HG03457 (cell line): ENCODE measurements around the gene TNFRSF17.
"Not testable (repeated sequence)": the region's sequence is repeated elsewhere in the genome, so short reads cannot be mapped to it uniquely, and the experiment has no call there.

Source experiments
- ATAC-seq: cut with Tn5 transposase; IDR thresholded peaks from one replicate; pipeline ENCODE4 v1.9.1; 2021; ENCODE audit warnings: moderate number of reproducible peaks; ENCODE audit not compliant: unreplicated experiment

Gene TNFRSF17

DNA sequence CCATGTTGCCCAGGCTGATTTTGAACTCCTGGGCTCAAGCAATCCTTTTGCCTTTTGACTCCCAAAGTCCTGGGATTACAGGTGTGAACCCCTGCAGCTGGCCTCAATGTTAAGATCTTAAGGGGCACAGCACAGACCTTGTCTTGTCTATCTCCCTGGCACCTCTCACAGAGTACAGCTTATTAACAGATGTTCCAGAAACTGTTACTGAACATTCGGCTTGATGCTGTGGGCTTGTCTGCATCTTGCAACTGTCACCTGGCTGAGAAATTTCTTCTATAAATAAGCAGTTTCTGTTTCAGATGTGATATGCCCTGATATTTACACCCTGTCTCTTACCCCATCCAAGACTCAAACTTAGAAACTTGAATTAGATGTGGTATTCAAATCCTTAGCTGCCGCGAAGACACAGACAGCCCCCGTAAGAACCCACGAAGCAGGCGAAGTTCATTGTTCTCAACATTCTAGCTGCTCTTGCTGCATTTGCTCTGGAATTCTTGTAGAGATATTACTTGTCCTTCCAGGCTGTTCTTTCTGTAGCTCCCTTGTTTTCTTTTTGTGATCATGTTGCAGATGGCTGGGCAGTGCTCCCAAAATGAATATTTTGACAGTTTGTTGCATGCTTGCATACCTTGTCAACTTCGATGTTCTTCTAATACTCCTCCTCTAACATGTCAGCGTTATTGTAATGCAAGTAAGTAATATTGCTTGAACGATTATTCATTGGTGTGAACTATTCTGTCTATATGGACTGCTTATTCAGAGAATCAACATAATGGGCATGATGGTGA is at the start of gene TNFRSF17:
TNFRSF17 (plus strand) TSS at position 450 of the 791 bp plus-strand sequence; CDS start at position 565, 115 bp downstream.
- ATAC-seq: peak; percentile 60

- ATAC-seq: peak; percentile 70
Measured at GRCh38 chr16:11915644-11916523, 49.1 kb upstream of the TNFRSF17 start, which contains the start of gene GSPT1. TSS of gene GSPT1 (minus strand) at chr16:11915956. CDS start at chr16:11915720, 236 bp downstream.

- ATAC-seq: no peak
Measured at GRCh38 chr16:11916524-11917285, 48.3 kb upstream of the TNFRSF17 start.

DNA sequence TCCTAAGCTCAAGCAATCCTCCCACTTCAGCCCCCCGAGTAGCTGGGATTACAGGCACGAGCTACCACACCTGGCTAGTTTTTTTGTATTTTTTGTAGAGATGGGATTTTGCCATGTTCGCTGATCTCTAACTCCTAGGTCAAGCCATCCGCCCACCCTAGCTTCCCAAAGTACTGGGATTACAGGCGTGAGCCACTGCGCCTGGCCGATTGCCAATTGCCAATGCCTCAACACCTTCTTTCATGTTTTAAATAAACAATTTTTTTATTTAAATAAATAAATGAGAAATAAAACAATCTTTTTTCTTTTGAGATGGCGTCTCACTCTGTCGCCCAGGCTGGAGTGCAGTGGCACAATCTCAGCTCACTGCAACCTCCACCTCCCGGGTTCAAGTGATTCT is 41.0 kb upstream of the TNFRSF17 start:
- ATAC-seq: not testable (repeated sequence)

DNA sequence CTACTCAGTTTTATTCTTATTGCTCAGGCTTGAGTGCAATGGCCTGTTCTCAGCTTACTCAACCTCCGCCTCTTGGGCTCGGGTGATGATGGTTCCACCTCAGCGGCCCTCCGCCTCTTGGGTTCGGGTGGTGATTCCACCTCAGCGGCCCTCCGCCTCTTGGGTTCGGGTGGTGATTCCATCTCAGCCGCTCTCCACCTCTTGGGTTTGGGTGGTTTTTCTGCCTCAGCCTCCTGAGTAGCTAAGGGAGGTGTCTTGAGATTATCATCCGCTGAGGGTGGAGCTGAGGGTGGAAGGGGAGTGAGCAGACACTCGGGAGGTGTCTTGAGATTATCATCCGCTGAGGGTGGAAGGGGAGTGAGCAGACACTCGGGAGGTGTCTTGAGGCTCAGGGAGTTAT is 37.7 kb upstream of the TNFRSF17 start:
- not testable (repeated sequence) for ATAC-seq

DNA sequence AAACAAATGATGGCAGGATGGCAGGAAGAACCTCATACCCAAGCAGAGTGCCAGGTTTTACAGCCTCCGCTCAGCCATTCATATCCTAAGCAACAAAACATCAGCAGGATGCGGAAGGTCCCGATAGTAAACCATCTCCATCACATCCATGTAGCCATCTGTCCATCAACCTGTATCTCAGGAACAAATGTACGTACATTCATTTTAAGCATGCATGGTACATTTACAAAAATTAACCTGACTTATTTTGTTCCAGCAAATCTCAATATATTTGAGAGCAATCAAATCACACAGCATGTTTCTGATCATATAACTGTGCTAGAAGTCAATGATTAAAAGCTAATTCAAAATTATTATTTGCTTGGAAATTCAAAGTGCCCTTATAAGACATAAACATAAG is 23.1 kb upstream of the TNFRSF17 start, which contains the start of gene NPIPB2:
NPIPB2 (minus strand) TSS at position 101 of the 400 bp plus-strand sequence; CDS start at position 101, 0 bp downstream.
- not testable (repeated sequence) for ATAC-seq

GRCh38 chr16:11946433-11946832 is 18.6 kb upstream of the TNFRSF17 start:
- no peak for ATAC-seq

DNA sequence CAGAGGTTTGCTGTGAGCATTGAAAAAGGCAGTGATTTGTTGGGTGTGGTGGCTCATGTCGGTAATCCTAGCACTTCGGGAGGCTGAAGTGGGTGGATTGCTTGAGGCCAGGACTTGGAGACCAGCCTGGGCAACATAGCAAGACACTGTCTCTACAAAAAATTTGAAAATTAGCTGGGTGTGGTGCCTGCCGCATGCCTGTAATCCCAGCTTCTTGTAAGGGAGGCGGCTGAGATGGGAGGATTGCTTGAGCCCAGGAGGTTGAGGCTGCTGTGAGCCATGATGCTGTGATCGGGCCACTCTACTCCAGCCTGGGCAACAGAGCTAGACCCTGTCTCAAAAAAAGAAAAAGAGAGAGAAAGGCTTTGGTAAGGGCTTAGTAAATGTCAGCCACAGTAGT is 16.2 kb upstream of the TNFRSF17 start:
- ATAC-seq: no peak

DNA sequence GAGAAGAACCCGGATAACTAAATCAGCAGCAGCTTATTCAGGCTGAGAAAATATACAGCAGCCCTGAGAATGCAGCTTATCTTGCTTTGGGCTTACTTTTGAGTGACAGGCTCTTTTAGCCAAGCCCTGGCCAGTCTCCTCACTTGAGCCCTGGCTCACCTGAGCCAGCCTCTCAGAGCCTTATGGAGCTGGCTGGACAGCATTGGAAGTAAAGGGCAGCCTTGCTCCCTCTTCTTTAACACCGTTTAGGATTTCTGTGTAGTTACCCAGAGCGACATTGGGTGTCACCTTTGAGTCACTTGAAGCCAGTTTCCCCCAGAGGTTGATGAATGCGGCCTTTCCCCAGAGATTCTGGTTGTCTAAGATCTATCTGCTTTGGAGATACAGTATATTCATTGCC is 15.5 kb upstream of the TNFRSF17 start:
- no peak for ATAC-seq

DNA sequence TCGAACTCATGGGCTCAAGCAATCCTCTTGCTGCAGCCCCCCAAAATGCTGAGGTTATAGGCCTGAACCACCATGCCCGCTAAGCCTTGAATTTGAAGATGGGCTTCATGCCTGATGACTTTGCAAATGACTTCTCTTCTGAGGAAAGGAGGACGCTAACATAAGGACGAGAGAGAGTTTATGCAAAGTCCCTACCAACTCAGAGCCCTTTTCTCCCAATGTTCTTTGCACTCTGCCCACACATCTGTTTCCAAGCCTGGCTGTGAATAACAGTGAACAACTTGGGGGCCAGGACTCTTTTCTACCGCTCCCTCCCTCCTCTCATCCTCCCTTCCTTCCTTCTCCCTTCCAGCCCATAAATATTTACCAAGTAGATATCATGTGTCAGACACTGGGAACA is 14.6 kb upstream of the TNFRSF17 start:
- ATAC-seq: no peak

DNA sequence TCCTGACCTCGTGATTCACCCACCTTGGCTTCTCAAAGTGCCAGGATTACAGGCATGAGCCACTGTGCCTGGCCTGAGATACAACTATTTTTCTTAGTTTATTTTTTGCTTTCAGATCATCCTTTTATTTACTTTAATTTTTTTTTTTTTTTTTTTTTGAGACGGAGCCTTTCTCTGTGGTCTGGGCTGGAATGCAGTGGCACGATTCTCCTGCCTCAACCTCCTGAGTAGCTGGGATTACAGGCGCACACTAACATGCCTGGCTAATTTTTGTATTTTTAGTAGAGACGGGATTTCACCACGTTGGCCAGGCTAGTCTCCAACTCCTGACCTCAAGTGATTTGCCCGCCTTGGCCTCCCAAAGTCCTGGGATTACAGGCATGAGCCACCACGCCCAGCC is 11.4 kb upstream of the TNFRSF17 start:
- ATAC-seq: not testable (repeated sequence)

DNA sequence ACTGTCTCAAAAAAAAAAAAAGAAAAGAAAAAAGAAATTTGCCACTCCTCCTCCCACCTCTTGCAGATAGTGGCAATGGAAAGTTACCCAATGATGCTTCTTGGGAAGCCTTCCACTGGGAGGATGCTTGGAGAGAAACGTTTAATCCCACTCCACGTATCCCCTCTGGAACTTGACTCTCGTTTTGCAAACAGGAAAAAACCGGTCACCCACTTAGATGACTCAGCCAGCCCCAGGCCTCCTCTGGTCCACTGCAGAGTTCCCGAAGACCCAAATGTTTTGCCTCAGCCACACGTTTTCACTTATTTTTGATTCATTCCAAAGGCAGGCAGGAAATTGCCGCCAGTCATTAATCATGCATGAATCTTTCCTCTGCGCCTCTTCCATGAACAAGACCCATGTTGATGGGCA is 9.3 kb upstream of the TNFRSF17 start:
- ATAC-seq: no peak

- no peak for ATAC-seq
Measured at GRCh38 chr16:11956558-11956957, 8.5 kb upstream of the TNFRSF17 start.

GRCh38 chr16:11957591-11958395 is 7.2 kb upstream of the TNFRSF17 start:
- no peak for ATAC-seq

DNA sequence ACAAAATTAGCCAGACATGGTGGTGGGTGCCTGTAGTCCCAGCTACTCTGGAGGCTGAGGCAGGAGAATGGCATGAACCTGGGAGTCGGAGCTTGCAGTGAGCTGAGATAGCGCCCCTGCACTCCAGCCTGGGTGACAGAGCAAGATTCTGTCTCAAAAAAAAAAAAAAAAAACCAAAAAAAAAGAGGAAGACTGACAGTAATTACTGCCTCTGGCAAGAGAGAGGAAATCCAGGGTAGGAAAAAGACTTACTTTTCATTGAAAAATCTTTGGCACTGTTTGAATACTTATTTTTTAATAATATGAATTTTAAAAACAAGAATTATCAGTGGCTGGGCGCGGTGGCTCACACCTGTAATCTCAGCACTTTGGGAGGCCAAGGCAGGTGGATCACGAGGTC is 2.6 kb upstream of the TNFRSF17 start:
- not testable (repeated sequence) for ATAC-seq

- ATAC-seq: not testable (repeated sequence)
Measured at GRCh38 chr16:11962978-11963377, 2.0 kb upstream of the TNFRSF17 start.

GRCh38 chr16:11963706-11964105 is 1.3 kb upstream of the TNFRSF17 start:
- ATAC-seq: no peak

DNA sequence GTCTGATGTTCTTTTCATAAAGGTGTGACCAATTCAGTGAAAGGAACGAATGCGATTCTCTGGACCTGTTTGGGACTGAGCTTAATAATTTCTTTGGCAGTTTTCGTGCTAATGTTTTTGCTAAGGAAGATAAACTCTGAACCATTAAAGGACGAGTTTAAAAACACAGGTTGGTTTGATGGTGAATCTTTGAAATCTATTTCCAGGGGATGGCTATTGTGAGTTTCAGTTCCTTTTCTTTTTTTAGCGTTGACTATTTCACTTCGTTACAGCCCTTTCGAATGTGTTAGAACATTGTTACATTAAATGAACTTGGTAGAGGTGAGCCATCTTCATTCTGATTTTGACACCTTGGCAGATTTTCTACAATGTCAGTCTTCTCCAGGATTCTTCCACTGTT is 1.2 kb downstream of the TNFRSF17 start:
- no peak for ATAC-seq

DNA sequence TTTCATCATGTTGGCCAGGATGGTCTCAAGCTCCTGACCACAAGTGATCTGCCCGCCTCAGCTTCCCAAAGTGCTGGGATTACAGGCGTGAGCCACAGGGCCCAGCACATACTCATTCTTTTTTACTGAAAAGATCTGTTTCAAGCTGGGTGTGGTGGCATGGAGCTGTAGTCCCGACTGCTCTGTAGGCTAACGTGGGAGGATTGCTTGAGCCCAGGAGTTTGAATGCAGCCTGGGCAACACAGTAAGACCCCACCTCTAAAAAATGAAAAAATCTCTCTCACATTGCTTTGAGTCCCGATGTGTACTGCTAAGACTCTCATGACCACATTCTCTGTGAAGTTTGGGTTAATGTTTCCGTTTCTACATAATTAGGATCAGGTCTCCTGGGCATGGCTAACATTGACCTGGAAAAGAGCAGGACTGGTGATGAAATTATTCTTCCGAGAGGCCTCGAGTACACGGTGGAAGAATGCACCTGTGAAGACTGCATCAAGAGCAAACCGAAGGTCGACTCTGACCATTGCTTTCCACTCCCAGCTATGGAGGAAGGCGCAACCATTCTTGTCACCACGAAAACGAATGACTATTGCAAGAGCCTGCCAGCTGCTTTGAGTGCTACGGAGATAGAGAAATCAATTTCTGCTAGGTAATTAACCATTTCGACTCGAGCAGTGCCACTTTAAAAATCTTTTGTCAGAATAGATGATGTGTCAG is 2.3 kb downstream of the TNFRSF17 start:
- ATAC-seq: no peak
